ENCODE results near the gene GRIK2.
"Not testable (repeated sequence)": the region's sequence is repeated elsewhere in the genome, so short reads cannot be mapped to it uniquely, and the experiment has no call there.

The GRIK2 gene

DNA sequence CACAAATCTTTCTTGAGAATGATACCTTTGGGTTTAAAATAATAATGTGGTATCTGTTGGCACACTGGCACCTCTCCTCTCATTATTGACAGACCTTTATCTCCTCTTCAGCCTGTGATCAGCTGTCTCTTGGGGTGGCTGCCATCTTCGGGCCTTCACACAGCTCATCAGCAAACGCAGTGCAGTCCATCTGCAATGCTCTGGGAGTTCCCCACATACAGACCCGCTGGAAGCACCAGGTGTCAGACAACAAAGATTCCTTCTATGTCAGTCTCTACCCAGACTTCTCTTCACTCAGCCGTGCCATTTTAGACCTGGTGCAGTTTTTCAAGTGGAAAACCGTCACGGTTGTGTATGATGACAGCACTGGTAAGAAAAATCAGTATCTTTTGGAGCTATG, 232.8 kb downstream of the GRIK2 start:
- DNase-seq (ENCODE audit: low read depth in 1 of 2, low spot score in 1 of 2): no peak

DNA sequence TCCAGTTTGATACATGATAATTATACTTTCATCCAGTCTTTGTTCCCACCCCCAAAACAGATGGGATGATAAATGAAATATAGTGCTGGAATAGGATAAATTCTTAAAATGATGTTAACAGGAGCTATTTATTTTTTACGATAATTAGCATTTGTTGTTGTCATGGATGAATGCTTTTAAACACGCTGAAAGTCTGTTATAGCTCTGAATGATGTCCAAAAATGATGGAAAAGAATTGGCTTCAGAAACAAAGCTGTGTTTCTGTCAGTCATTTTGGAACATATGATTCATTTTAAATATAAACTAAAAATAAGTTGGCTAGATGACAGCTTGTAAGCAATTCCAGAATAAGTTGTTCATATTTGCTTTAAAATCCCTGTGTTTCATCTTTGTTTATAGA, 237.4 kb downstream of the GRIK2 start:
- no peak for DNase-seq (ENCODE audit: low read depth in 1 of 2, low spot score in 1 of 2)

DNA sequence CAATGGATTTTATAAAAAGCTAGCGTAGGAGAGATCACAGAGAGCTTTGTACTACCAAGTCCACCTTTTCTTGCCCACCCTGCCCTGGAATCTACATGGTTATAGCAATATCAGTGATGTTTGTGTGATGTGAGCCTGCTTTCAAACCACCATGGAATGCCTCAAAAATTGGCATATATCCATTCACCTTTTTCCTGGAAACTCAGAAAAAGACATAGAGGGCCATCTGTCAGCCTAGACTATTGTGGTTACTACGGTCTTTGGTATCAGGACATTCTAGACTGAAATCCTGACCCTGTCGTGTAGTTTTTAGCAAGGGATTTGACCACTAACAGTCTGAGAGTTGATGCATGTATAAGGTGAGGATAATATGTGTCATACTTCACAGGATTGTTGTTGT, 239.6 kb downstream of the GRIK2 start:
- DNase-seq (ENCODE audit: low read depth in 1 of 2, low spot score in 1 of 2): no peak

DNA sequence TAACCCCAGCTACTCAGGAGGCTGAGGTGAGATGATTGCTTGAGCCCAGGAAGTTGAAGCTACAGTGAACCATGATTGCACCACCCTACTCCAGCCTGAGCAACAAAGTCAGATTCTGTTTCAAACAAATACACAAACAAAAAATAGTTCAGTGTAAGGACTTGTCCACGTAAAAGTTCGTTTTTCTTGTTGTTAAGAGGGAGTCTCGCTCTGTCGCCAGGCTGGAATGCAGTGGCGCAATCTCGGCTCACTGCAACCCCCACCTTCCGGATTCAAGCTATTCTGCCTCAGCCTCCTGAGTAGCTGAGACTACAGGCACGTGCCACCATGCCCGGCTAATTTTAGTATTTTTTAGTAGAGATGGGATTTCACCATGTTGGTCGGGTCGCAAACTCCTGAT, 245.4 kb downstream of the GRIK2 start:
- DNase-seq (ENCODE audit: low read depth in 1 of 2, low spot score in 1 of 2): not testable (repeated sequence)

DNA sequence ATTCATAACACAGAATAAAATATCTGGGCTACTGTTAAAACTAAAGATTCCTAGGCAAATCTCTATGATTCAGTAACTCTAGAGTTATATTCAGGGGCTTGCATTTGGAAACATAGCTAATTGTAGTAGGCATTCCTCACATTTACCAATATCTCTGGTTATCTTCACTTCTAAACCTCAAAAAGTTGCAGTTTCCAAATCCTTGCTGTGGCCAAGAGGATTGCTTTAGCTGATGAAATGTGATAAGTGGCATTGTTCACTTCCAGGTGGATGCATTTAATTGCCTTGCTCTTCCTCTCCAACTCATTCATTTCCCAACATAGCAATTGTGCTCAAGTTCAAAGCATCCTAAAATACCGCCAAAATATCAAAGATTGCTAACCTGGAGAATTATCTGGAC, 246.6 kb downstream of the GRIK2 start:
- no peak for DNase-seq (ENCODE audit: low read depth in 1 of 2, low spot score in 1 of 2)

DNA sequence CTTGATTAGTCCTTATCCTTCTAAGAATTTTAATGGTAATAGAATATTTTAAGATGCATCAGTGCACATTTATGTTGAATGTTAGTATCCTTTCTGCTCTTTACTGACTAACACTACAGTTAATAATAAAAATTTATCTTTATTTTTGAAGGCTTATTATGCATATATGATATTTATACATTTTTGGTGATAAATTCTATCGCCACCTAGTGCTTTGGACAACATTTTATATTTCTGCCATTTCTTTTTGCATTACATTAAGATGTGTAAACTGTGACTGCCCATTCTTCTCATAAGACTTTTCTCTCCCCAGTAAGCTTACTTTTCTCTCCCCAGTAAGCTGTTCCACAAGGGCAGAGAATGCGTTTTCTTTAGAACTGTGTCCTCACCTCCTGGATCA, 252.3 kb downstream of the GRIK2 start:
- no peak for DNase-seq (ENCODE audit: low read depth in 1 of 2, low spot score in 1 of 2)

DNA sequence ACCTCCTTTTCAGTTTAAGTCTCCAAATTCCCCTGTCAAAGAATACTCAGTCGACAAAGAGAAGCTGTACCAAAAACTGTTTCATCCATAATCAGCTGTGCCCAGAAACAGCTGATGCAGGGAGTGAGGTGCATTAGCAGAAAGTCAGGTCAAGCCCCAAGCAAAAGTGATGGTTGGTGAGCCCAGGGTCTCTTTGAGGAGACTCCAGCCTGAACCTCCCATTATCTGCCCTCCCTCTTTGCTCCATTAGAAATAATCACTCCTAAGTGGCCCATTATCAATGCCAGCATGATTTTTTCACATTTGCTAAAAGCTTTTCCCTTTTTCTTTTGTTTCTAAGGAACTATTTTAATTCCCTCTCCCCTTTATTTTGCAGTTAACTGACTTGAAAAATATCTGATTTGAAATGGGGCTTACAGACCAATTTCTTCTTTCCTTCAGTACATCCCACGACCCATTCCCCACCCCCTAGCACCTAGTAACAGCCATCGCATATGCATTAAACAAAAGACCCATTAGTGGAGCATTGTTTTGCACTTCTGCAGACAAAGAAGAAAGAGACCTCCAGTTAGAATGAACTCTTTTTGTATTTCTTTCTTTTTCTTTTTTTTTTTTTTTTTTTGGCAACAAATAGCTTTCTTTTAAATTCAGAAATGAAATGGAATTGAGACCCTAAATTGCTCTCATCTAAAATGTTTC, 257.0 kb downstream of the GRIK2 start:
- DNase-seq (ENCODE audit: low read depth in 1 of 2, low spot score in 1 of 2): no peak

DNA sequence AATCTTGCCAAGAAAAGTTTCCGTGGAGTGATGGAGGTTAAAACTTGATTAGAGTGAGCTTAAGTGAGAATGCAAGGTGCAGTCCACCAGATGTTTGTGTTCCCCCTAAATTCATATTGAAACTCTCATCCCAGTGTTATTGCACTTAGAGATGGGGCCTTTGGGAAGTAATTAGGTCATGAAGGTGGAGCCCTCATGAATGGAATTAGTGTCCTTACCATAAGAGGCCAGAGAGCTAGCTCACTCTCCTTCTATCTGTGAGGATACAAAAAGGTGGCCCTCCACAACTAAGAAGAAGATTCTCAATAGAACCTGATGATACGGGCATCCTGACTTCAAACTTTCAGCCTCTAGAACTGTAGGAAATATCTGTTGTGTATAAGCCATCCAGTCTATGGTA, 258.6 kb downstream of the GRIK2 start:
- no peak for DNase-seq (ENCODE audit: low read depth in 1 of 2, low spot score in 1 of 2)

DNA sequence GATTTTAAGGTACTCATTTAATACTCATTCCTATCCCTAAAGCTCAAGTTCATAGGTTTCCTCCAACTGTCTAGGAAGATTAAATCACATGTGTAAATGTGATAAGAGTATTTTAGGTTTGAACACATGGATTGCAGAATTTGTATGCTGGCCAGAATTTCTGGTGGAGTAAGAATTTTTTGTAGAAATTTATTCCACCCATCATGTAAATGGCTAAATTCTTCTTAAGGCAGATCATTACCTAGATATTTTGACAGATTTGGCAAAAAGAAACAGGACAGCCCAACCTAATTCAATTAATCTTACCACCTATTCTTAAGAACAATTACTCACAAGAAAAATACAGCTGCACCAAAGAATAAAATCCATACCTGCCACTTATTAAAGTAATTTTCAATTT, 261.6 kb downstream of the GRIK2 start:
- DNase-seq (ENCODE audit: low read depth in 1 of 2, low spot score in 1 of 2): no peak

DNA sequence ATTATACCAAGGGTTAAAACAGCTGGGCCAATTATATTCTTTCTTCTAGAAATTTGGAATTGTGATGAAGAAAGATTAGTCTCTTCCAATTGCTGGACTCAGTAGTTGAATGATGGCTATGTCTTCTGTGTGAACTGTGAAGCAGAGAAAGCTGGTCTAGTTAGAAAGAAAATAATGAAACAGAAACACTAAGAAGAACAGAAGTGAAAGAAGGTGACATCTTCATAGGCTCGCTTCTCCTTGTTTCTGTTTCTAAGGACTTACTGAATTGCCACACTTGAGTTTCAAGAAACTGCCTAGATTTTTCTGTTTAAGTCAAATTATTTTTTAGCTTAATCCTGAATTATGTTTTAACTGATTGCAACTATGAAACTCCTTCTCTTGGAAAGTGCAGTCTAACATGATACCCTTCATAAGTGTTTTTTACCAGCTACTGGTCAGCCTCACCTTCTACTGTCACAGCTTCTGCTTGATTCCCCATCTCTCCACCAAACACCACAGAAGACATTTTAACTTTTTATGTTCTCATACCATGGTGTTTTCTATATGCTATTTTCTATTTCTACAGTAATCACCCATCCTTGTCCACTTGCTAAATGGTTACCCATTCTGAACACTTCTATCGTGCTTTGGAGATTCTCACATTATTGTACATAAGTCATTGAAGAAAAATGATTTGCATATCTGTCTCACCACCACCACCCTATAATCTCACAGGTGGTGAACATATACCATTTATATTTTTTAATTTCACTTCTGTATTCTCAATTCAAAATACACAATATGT, 268.8 kb downstream of the GRIK2 start:
- no peak for DNase-seq (ENCODE audit: low read depth in 1 of 2, low spot score in 1 of 2)

DNA sequence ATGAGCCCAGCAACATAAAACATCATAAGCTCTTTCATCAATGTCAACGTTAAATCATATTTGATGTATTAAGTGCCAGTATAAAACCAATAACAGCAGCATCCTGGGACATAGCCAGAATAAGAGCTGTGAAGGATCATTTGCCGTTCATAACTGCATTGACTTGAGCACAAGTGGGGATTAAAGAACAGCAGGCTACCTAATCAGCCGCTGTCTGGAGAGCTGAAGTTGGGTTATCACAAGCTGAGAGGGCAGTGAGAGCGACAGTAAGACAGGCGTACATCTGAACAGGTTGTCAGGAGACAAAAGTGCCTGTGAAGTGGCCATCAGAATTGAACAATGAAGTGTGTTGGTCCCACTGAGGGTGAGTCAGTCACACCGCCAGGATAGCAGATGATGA, 269.6 kb downstream of the GRIK2 start:
- no peak for DNase-seq (ENCODE audit: low read depth in 1 of 2, low spot score in 1 of 2)

DNA sequence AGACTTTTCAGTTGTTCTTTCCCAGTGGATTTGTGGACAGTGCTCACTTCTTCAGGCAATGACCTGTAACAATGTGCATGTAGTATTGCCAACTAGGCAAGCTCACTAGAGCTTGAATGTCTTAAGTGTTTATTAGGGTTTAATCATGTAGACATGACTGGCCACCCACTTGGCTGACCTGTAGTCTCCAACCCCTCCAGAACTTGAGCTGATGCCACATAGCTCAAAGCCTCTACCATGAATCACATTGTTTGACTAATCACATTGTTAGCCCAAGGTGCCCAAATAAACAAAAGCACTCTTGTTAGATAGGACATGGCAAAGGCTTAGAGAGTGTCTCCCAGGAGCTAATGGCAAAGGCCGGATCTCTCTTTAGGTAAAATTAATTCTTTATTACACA, 272.7 kb downstream of the GRIK2 start:
- no peak for DNase-seq (ENCODE audit: low read depth in 1 of 2, low spot score in 1 of 2)

DNA sequence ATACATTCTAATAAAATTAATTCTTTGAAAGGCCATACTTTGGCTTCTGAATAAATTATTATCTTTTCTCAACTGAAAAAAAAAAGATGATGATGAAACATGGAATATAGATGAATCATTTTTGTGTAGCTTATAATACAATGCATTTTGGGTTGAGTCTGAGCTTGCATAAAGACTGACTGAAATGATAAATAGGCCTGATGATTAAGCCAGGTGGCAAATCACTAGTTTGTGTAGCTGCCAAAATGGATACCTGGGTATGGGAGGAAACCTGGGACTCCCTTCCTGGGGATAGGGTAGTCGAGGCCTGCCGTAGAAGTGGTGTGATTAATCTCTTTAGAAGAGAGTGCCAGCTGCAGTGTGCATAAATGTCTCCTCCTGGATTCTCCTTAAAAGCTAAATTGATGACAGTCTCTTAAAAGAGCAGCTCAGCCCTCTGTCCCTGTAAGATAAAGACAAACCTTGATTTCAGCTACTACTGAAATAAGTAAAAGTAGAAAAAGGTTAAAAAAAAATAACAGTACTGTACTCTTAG, 275.1 kb downstream of the GRIK2 start:
- DNase-seq (ENCODE audit: low read depth in 1 of 2, low spot score in 1 of 2): no peak

DNA sequence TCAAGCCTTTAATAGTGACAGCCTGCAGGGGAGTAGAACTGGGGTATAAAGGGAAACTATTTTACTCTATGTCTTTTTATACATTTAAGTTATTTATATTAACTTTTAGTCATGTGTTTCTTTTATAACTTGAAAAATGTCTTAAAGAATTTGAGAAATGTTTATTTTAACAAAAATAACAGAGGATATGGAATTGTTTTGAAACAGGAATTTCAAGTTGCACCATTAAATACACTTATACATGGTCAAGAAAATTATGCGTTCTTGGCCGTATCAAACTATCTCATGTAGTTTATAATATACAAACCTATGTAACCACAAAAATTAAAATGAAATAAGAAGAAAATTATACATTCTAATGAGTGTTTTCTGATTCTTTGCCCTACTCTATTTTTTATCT, 282.7 kb downstream of the GRIK2 start:
- no peak for DNase-seq (ENCODE audit: low read depth in 1 of 2, low spot score in 1 of 2)

DNA sequence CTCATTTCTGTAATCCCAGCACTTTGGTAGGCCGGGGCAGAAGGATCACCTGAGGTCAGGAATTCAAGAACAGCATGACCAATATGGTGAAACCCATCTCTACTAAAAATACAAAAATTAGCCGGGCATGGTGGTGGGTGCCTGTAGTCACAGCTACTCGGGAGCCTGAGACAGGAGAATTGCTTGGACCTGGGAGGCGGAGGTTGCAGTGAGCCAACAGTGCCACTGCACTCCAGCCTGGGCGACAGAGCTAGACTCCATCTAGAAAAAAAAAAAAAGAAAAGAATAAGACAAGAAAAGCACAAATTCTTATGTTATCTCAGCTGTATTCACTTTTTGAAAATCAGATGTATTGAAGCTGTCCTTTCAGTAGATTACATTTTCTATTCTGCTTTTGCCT, 289.4 kb downstream of the GRIK2 start:
- no peak for DNase-seq (ENCODE audit: low read depth in 1 of 2, low spot score in 1 of 2)

DNA sequence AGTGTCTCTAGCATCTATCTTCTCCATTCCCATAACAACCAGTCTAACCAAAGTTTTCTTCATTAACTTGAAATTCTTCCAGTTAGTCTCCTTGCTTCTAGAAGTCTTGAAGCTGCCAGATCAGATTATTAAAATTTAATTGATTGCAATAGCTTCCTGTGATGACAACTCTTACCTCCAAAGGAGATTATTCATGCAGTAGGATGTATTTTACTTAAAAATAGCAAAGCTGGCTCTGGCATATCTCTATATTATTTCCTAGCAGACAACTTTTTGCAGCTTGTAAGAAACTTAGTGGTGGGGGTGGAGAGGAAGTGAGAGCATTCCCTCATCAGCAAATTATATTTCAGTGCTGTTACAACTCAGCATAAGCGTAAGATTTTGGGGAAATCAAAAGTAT, 290.4 kb downstream of the GRIK2 start:
- no peak for DNase-seq (ENCODE audit: low read depth in 1 of 2, low spot score in 1 of 2)

DNA sequence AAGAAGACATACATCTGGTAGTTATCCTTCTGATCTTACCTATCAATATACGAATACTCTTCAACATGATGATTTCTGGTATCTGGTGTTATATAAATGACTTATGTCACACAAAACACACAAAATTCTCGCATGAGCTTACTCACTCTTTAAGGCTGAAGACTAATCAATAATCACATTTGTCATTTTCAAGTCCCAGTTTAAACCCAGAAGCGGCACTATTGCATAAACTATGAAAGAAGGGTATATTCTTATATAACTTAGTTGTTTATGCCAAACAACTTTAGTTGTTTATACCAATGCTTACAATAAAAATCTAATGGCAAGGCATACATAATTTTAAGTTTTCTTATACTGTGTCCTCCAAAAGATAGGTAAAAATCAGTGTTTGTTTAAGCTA, 293.1 kb downstream of the GRIK2 start:
- DNase-seq (ENCODE audit: low read depth in 1 of 2, low spot score in 1 of 2): no peak

DNA sequence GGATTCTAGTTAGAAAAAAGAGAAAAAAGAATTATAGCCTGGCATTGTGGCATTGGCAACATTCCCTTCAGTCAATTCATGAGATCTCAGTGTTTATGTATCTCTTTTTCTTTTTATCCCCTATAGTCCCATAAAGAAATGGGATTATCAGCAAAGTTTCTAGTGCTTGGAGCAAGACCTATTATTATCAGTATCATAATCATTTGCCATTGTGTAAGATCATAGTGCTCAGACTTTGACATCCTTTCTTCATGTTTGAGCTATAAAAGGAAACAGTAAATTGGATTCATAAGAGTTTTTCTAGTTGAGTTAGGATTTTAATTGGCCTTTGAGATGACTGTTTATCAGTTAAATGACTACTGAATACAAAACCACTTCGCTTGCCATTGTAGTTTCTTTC, 295.6 kb downstream of the GRIK2 start:
- DNase-seq (ENCODE audit: low read depth in 1 of 2, low spot score in 1 of 2): no peak

DNA sequence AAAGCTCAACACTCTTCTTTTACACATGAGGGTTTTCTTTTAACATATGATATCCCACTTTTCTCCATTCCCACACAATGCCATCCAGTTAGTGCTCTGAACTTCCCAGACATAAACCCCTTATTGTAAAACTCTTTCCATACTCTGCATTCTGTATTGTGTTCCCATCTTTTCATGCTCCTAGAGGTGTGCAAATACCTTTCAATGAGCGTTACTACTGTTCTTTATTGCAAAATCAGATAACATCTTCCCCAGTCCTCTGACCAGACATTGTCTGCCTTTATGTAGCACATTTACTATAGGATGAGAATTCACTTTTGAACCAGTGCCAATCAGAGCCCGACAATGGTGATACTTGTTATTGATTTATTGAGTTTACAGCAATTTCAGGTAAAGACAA, 296.2 kb downstream of the GRIK2 start:
- no peak for DNase-seq (ENCODE audit: low read depth in 1 of 2, low spot score in 1 of 2)

DNA sequence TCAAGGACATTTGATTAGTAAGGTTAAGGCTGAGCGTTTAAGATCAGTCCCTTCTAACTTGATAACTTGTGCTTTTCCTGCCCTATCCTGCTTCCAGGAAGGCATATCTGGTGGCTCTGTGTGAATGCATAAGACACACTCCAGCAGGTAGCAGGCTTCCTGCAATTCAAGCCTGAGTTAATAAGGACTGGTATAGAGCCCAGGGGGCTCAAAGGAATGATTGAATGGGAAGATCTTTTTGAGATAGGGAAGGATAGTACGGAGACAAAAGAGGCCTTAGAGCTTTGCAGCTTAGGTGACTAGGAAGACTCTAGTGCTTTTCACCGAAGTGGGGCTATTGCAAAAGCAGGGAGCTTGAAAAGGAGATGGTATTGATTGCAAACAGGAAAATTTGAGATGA, 307.1 kb downstream of the GRIK2 start:
- DNase-seq (ENCODE audit: low read depth in 1 of 2, low spot score in 1 of 2): no peak

DNA sequence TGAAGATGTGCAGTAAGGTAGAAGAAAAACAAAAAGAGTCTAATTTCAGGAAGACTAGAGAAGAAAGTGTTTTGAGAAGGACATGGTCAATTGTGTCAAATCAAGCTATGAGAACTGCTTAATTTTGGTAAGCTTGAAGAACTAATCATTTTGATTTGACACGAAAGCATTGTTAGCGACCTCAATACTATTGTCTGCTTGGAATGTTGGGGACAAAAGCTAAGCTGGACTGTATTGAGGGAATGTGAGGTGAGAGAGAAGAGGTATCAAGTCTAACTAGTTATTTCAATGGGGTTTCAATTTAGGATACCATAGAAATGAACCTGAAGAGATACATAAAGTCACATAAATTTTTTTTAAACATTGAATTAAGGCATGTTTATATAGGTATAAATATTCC, 309.8 kb downstream of the GRIK2 start:
- DNase-seq (ENCODE audit: low read depth in 1 of 2, low spot score in 1 of 2): no peak

DNA sequence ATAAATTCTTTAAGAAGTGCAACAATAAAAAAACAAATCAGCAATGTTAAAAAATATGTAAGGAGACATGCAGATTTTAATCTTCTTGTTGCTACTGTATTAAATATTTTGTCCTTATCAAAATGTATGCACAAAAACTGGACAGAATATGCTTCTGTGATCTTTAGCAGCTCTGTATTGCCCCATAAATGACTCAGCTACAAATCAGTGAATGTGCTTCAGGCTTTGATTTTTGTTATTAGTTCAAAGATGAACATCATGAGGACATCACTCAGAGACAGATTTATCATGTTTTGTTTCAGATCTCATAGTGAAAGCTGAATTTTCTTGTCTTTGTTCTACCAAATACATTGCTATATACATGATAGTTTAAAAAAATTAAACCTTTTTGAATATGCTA, 312.4 kb downstream of the GRIK2 start:
- no peak for DNase-seq (ENCODE audit: low read depth in 1 of 2, low spot score in 1 of 2)

DNA sequence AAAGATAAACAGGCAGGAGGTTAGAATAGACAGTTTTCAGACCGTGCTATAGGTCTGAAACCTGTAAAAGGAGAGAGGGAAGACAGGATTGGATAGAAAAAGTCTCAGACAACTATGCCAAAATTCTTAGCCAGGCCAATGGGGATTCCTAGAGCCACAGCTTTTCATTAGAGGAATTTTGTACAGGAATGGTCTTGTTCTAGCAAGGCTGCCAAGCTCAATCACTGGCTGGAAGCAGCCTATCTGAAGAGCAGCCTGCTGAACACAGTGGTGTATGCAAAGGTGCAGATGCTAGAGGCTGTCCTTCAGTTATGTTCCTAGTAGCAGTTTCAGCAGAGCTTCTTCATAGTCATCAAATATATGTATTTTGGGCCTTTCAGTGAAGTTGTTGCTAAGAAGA, 313.1 kb downstream of the GRIK2 start:
- DNase-seq (ENCODE audit: low read depth in 1 of 2, low spot score in 1 of 2): no peak
